Suprapubic skin (tissue), 4 donors: ENCODE data around the gene ITGA2. TPM values are rescaled to one million over a fixed set of nuclear protein-coding genes. Genes with fewer than 3 reads are reported as not detected.

ENCODE experiments used
- DNase-seq, 2 donors: peaks; one replicate each; pipeline ENCODE4 v3.0.0-alpha.2; 2019; ENCODE audit warnings: low spot score in 2 of 2
- H3K27ac ChIP-seq: fragments of 200-600 bp; sonication (generic); one replicate; pipeline ENCODE4 v1.5.1; 2019
- H3K27me3 ChIP-seq: fragments of 200-600 bp; sonication (generic); one replicate; pipeline ENCODE4 v1.5.1; 2019
- H3K36me3 ChIP-seq: fragments of 200-600 bp; sonication (generic); one replicate; pipeline ENCODE4 v1.5.1; 2019
- H3K4me1 ChIP-seq: fragments of 200-600 bp; sonication (generic); one replicate; pipeline ENCODE4 v1.5.1; 2019
- H3K4me3 ChIP-seq: fragments of 200-600 bp; sonication (generic); one replicate; pipeline ENCODE4 v1.5.1; 2019; ENCODE audit warnings: mild to moderate bottlenecking
- H3K9me3 ChIP-seq: fragments of 200-600 bp; sonication (generic); one replicate; pipeline ENCODE4 v1.5.1; 2019
- EP300 ChIP-seq: sonication (generic); formaldehyde crosslinking; IDR thresholded peaks from one replicate; pipeline ENCODE4 v1.6.1; 2017; ENCODE audit warnings: antibody characterized with exemption
- POLR2A ChIP-seq, 2 donors: fragments of 450-650 bp; IDR thresholded peaks; one replicate each; pipeline ENCODE4 v1.6.1; 2017; ENCODE audit warnings: antibody characterized with exemption in 2 of 2, mild to moderate bottlenecking in 2 of 2, moderate library complexity in 2 of 2
- POLR2AphosphoS5 ChIP-seq, 3 donors: sonication (generic); formaldehyde crosslinking; IDR thresholded peaks; one replicate each; pipeline ENCODE4 v1.6.1; 2017; ENCODE audit warnings: antibody characterized with exemption in 3 of 3
- WGBS: methylation state at CpG from one replicate; pipeline ENCODE4 v1.1.5; 2018; 5-methylcytosine and 5-hydroxymethylcytosine counted together
- total RNA-seq, 4 donors: library from RNA; depleted of rRNA; stranded (reverse); fragments of >200 nt; gene quantifications; one replicate each; pipeline ENCODE4 v1.1.0, GENCODE V29; 2016
- TF ChIP-seq, protein P1 (sequence below), 2 donors: fragments of 200-600 bp in 1 of 2; fragments of 450-650 bp in 1 of 2; sonication (generic) in 1 of 2; IDR thresholded peaks; one replicate each; pipeline ENCODE4 v1.5.1; 2016 to 2019; ENCODE audit warnings: antibody characterized with exemption in 2 of 2, mild to moderate bottlenecking in 1 of 2, moderate library complexity in 1 of 2

The ITGA2 gene
- total RNA-seq, 4 donors from 2014 or later, result 29.3 to 54.5 (median 34.3) TPM

GRCh38 chr5:52988335-52989024, 672 bp upstream of the ITGA2 start:
- H3K4me3 ChIP-seq, result peak overlapping the region; percentile 64
- peaks cover 39% of the 10 kb centered on the region for H3K4me1 ChIP-seq
- no peaks in the 10 kb centered on the region for H3K36me3 ChIP-seq
- no peak for TF ChIP-seq POLR2AphosphoS5 (IDR thresholded peaks at IDR 0.05)
- no peak for TF ChIP-seq EP300
- TF ChIP-seq POLR2A (IDR thresholded peaks at IDR 0.05), result no peak
- TF ChIP-seq, protein P1, sequence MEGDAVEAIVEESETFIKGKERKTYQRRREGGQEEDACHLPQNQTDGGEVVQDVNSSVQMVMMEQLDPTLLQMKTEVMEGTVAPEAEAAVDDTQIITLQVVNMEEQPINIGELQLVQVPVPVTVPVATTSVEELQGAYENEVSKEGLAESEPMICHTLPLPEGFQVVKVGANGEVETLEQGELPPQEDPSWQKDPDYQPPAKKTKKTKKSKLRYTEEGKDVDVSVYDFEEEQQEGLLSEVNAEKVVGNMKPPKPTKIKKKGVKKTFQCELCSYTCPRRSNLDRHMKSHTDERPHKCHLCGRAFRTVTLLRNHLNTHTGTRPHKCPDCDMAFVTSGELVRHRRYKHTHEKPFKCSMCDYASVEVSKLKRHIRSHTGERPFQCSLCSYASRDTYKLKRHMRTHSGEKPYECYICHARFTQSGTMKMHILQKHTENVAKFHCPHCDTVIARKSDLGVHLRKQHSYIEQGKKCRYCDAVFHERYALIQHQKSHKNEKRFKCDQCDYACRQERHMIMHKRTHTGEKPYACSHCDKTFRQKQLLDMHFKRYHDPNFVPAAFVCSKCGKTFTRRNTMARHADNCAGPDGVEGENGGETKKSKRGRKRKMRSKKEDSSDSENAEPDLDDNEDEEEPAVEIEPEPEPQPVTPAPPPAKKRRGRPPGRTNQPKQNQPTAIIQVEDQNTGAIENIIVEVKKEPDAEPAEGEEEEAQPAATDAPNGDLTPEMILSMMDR (IDR thresholded peaks at IDR 0.05), result no peak
- 8% methylated on average over 9 of the region's 16 CpGs for WGBS
- no peaks in the 10 kb centered on the region for H3K9me3 ChIP-seq
- H3K27me3 ChIP-seq, result no peaks in the 10 kb centered on the region
- DNase-seq, result no peak
- H3K27ac ChIP-seq, result peak overlapping the region; percentile 80

DNA sequence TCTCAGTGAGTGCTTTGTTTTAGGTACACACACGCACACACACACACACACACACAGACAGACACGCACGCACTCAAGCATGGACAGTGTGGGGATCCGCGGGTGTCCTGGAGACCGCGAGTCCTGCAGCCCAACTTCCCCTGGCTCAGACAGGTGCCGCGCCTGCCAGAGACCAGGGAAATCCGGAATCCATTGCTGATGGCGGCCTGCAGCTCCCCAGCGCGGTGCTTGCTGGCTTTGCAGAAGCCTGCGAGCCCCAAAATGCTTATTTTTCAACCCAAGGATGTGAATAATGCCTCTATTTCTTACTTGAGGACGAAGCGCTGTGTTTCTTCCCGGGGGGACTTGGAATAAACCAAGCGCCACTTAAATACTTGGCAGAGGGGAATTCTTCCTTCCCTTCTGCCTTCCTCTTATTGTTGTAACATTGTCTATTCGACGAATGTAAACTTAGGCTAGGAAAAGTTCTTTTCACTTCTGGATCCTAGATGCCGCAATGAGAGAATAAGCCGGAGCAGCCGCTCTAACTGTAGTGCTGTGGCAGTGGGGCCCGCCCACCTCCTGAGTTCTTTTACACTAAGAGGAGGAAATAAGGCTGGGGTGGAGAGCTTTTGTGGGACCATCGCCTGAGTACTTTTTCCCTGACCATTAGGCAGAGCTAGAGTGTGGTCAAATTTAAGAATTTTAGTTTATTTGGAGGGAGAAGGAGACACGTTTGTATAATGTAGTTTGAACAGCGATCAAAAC, 802 bp downstream of the ITGA2 start:
- H3K27me3 ChIP-seq, result no peaks in the 10 kb centered on the region
- peaks cover 33% of the 10 kb centered on the region for H3K4me1 ChIP-seq
- 2% methylated on average over 25 of the region's 27 CpGs for WGBS
- TF ChIP-seq POLR2A (IDR thresholded peaks at IDR 0.05), result no peak
- TF ChIP-seq, protein P1 (IDR thresholded peaks at IDR 0.05), result peak in 1 of 2 donors; percentile 30
- H3K9me3 ChIP-seq, result no peaks in the 10 kb centered on the region
- H3K27ac ChIP-seq, result peak overlapping the region; percentile 80
- DNase-seq, result peak; percentile 66 to 76
- H3K36me3 ChIP-seq, result no peaks in the 10 kb centered on the region
- H3K4me3 ChIP-seq, result peak overlapping the region; percentile 64

DNA sequence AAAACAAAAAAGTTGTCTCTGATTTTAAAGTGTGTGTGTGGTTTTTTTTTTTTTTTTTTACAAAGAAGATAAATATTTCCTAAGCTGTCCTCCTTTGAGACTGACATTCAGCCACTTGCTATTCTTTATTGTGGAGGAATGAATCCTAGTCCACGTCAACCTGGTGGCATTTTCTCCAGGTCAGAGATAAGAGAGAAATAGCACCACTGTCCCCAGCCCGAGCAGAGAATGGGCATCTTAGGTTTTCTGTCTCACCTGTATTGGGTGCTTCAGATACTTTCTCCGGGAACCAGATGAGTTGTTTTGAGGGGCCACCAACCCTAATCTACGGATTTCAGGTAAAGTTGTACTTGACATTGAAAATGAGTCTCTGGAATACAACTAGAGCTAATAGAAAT, 1.4 kb downstream of the ITGA2 start:
- 43% methylated on average over 4 of the region's 4 CpGs for WGBS
- Histone ChIP-seq H3K36me3 (no peaks in the 10 kb centered on the region), H3K4me1 (peaks cover 33% of the 10 kb centered on the region), H3K27ac (peak overlapping the region; percentile 80), H3K4me3 (peak overlapping the region; percentile 64), H3K27me3 (no peaks in the 10 kb centered on the region), H3K9me3 (no peaks in the 10 kb centered on the region)
- TF ChIP-seq EP300, result no peak
- TF ChIP-seq, protein P1 (IDR thresholded peaks at IDR 0.05), result no peak
- TF ChIP-seq POLR2AphosphoS5 (IDR thresholded peaks at IDR 0.05), result no peak
- no peak for TF ChIP-seq POLR2A (IDR thresholded peaks at IDR 0.05)
- no peak for DNase-seq

- H3K36me3 ChIP-seq, result no peaks in the 10 kb centered on the region
- no peak for DNase-seq
- 56% methylated on average over 2 of the region's 2 CpGs for WGBS
- H3K9me3 ChIP-seq, result no peaks in the 10 kb centered on the region
- H3K27ac ChIP-seq, result no peak overlapping the region
- H3K4me3 ChIP-seq, result no peak overlapping the region
- no peaks in the 10 kb centered on the region for H3K27me3 ChIP-seq
- H3K4me1 ChIP-seq, result peaks cover 45% of the 10 kb centered on the region
- TF ChIP-seq, protein P1 (IDR thresholded peaks at IDR 0.05), result no peak
- TF ChIP-seq POLR2A (IDR thresholded peaks at IDR 0.05) (no peak), EP300 (no peak), POLR2AphosphoS5 (IDR thresholded peaks at IDR 0.05) (no peak)
Measured at GRCh38 chr5:52993367-52993766, 4.2 kb downstream of the ITGA2 start.

GRCh38 chr5:52994266-52994665, 5.1 kb downstream of the ITGA2 start:
- Histone ChIP-seq H3K36me3 (no peaks in the 10 kb centered on the region), H3K27ac (no peak overlapping the region), H3K4me3 (no peak overlapping the region), H3K9me3 (no peaks in the 10 kb centered on the region), H3K27me3 (no peaks in the 10 kb centered on the region), H3K4me1 (peaks cover 36% of the 10 kb centered on the region)
- TF ChIP-seq, protein P1 (IDR thresholded peaks at IDR 0.05), result no peak
- no peak for DNase-seq
- WGBS, result 97% methylated on average over 1 of the region's 1 CpG
